WTC11 (cell line): ENCODE results near the gene RRP1. TPM values are rescaled to one million over a fixed set of nuclear protein-coding genes. Genes with fewer than 3 reads are reported as not detected.

ENCODE experiments used
- ATAC-seq: fragments of 200-7000 bp; cut with Tn5 transposase; 2 replicates; pipeline ENCODE4 v1.10.0; 2021; ENCODE audit warnings: mild to moderate bottlenecking, moderate library complexity
- CTCF ChIA-PET: fragments of 300-600 bp; sonication (Branson Sonifier 250); formaldehyde crosslinking; loops from one replicate; lab custom pipeline; 2021; ENCODE audit warnings: antibody characterized with exemption; lab: Charles Lee
- POLR2A ChIA-PET: fragments of 350-600 bp; sonication (Branson Sonifier 250); formaldehyde crosslinking; loops from one replicate; lab custom pipeline; 2021; ENCODE audit warnings: antibody characterized with exemption; lab: Charles Lee
- DNase-seq: peaks from one replicate; pipeline ENCODE4 v3.0.0; 2021; ENCODE audit warnings: low spot score
- H3K27ac Mint-ChIP-seq: 2 replicates; pipeline ENCODE4 v1.8.0; 2021; ENCODE audit warnings: mixed read lengths
- H3K27me3 Mint-ChIP-seq: 2 replicates; pipeline ENCODE4 v1.8.0; 2021; ENCODE audit warnings: low read depth, mild to moderate bottlenecking, moderate library complexity, mixed read lengths
- H3K36me3 Mint-ChIP-seq: 2 replicates; pipeline ENCODE4 v1.8.0; 2021; ENCODE audit warnings: mixed read lengths
- H3K4me1 Mint-ChIP-seq: 2 replicates; pipeline ENCODE4 v1.8.0; 2022; ENCODE audit warnings: mixed read lengths
- H3K4me3 Mint-ChIP-seq: 2 replicates; pipeline ENCODE4 v1.8.0; 2021; ENCODE audit warnings: mild to moderate bottlenecking, moderate library complexity, mixed read lengths
- H3K9me3 Mint-ChIP-seq: 2 replicates; pipeline ENCODE4 v1.8.0; 2021; ENCODE audit warnings: mixed read lengths
- ATF1 ChIP-seq: sonication (generic); formaldehyde crosslinking; IDR thresholded peaks from 2 replicates; pipeline ENCODE4 v1.8.1; 2023; ENCODE audit warnings: mild to moderate bottlenecking, moderate library complexity, missing genetic modification reagents
- ELF4 ChIP-seq: sonication (generic); formaldehyde crosslinking; IDR thresholded peaks from 2 replicates; pipeline ENCODE4 v1.8.1; 2022; ENCODE audit warnings: low read depth, mild to moderate bottlenecking, moderate library complexity, missing genetic modification reagents
- ERG ChIP-seq: fragments of 250-450 bp; sonication (Bioruptor Pico); IDR thresholded peaks from 2 replicates; pipeline ENCODE4 v1.8.0; 2021; ENCODE audit warnings: mild to moderate bottlenecking
- ESRRA ChIP-seq: sonication (generic); formaldehyde crosslinking; IDR thresholded peaks from 2 replicates; pipeline ENCODE4 v1.8.1; 2022; ENCODE audit warnings: mild to moderate bottlenecking, missing genetic modification reagents, borderline replicate concordance
- FOXJ3 ChIP-seq: sonication (generic); formaldehyde crosslinking; IDR thresholded peaks from 2 replicates; pipeline ENCODE4 v1.9.0; 2021; ENCODE audit warnings: missing genetic modification reagents, mild to moderate bottlenecking, borderline replicate concordance
- KAT7 ChIP-seq: sonication (generic); formaldehyde crosslinking; IDR thresholded peaks from 2 replicates; pipeline ENCODE4 v1.8.1; 2023; ENCODE audit warnings: missing genetic modification reagents, mild to moderate bottlenecking, borderline replicate concordance
- MYBL2 ChIP-seq: sonication (generic); formaldehyde crosslinking; IDR thresholded peaks from 2 replicates; pipeline ENCODE4 v1.8.1; 2023; ENCODE audit warnings: mild to moderate bottlenecking, moderate library complexity, missing genetic modification reagents
- NR2C2 ChIP-seq: sonication (generic); formaldehyde crosslinking; IDR thresholded peaks from 2 replicates; pipeline ENCODE4 v1.8.0; 2022; ENCODE audit warnings: mild to moderate bottlenecking, missing genetic modification reagents
- PRRX2 ChIP-seq: fragments of 250-450 bp; sonication (Bioruptor Pico); IDR thresholded peaks from 2 replicates; pipeline ENCODE4 v1.8.0; 2021; ENCODE audit warnings: mild to moderate bottlenecking
- RELA ChIP-seq: sonication (generic); formaldehyde crosslinking; IDR thresholded peaks from 2 replicates; pipeline ENCODE4 v1.8.1; 2022; ENCODE audit warnings: missing genetic modification reagents, mild to moderate bottlenecking, borderline replicate concordance
- SMAD4 ChIP-seq: sonication (generic); formaldehyde crosslinking; IDR thresholded peaks from 2 replicates; pipeline ENCODE4 v1.8.0; 2022; ENCODE audit warnings: mild to moderate bottlenecking, missing genetic modification reagents
- TEAD1 ChIP-seq: sonication (generic); formaldehyde crosslinking; IDR thresholded peaks from 2 replicates; pipeline ENCODE4 v1.8.0; 2022; ENCODE audit warnings: mild to moderate bottlenecking, missing genetic modification reagents
- ZBTB21 ChIP-seq: sonication (generic); formaldehyde crosslinking; IDR thresholded peaks from 2 replicates; pipeline ENCODE4 v1.8.1; 2023; ENCODE audit warnings: mild to moderate bottlenecking, missing genetic modification reagents, borderline replicate concordance
- ZBTB43 ChIP-seq: sonication (generic); formaldehyde crosslinking; IDR thresholded peaks from 2 replicates; pipeline ENCODE4 v1.8.1; 2023; ENCODE audit warnings: mild to moderate bottlenecking, missing genetic modification reagents
- ZNF396 ChIP-seq: fragments of 250-450 bp; sonication (Bioruptor Pico); IDR thresholded peaks from 2 replicates; pipeline ENCODE4 v1.8.0; 2021; ENCODE audit warnings: mild to moderate bottlenecking, moderate library complexity, borderline replicate concordance
- ZNF671 ChIP-seq: fragments of 250-450 bp; sonication (Bioruptor Pico); IDR thresholded peaks from 2 replicates; pipeline ENCODE4 v1.8.0; 2021; ENCODE audit warnings: mild to moderate bottlenecking
- total RNA-seq: library from RNA; stranded (reverse); gene quantifications from 3 replicates; pipeline ENCODE4 v1.2.3, GENCODE V29; 2021

The RRP1 gene
- total RNA-seq, 1 experiment from 2014 or later = 53.0 TPM

- H3K27ac Mint-ChIP-seq = no peak overlapping the region
These were observed 60.3 kb downstream of the RRP1 start for GRCh38 chr21:43849532-43850299.

GRCh38 chr21:43850728-43851295 is 61.4 kb downstream of the RRP1 start:
- no peaks in the 10 kb centered on the region for H3K36me3 Mint-ChIP-seq
- TF ChIP-seq TEAD1 (CRISPR knock-in tag) (no peak), ESRRA (CRISPR knock-in tag) (no peak), SMAD4 (CRISPR knock-in tag) (no peak), ATF1 (CRISPR knock-in tag) (no peak), ZBTB43 (no peak), MYBL2 (CRISPR knock-in tag) (no peak), ERG (CRISPR knock-in tag) (no peak), PRRX2 (CRISPR knock-in tag) (no peak), NR2C2 (CRISPR knock-in tag) (no peak)
- no peak for ATAC-seq
- H3K27ac Mint-ChIP-seq = no peak overlapping the region
- H3K27me3 Mint-ChIP-seq = no peaks in the 10 kb centered on the region; the same call in 1 of the 2 replicates
- no peak overlapping the region for H3K4me3 Mint-ChIP-seq
- no peak for DNase-seq
- POLR2A ChIA-PET = no interaction called here
- H3K9me3 Mint-ChIP-seq = peaks cover 5% of the 10 kb centered on the region; the same call in 1 of the 2 replicates
- CTCF ChIA-PET = no interaction called here
- no peaks in the 10 kb centered on the region for H3K4me1 Mint-ChIP-seq

More at GRCh38 chr21:43849532-43850299, 60.3 kb downstream of the RRP1 start:
- H3K36me3 Mint-ChIP-seq = no peaks in the 10 kb centered on the region
- TF ChIP-seq RELA (CRISPR knock-in tag) (no peak), FOXJ3 (CRISPR knock-in tag) (no peak), ELF4 (CRISPR knock-in tag) (no peak)
- no peak for DNase-seq
- H3K4me1 Mint-ChIP-seq = no peaks in the 10 kb centered on the region
- H3K27me3 Mint-ChIP-seq = no peaks in the 10 kb centered on the region; the same call in 1 of the 2 replicates
- no peak for ATAC-seq
- ChIA-PET POLR2A (no interaction called here), CTCF (interaction anchor here (0.8 to 1.3 kb wide), 2 partner anchors 14 to 33 kb away, joined by 3 read pairs; no protein-coding TSS in a partner anchor)
- H3K9me3 Mint-ChIP-seq = peaks cover 7% of the 10 kb centered on the region
- no peak overlapping the region for H3K4me3 Mint-ChIP-seq

- Mint-ChIP-seq H3K27ac (no peak overlapping the region), H3K4me1 (no peaks in the 10 kb centered on the region), H3K27me3 (no peaks in the 10 kb centered on the region; the same call in 1 of the 2 replicates), H3K9me3 (peaks cover 5% of the 10 kb centered on the region; the same call in 1 of the 2 replicates), H3K4me3 (no peak overlapping the region), H3K36me3 (no peaks in the 10 kb centered on the region)
- ATAC-seq = no peak
- no peak for DNase-seq
- TF ChIP-seq TEAD1 (CRISPR knock-in tag) (no peak), ATF1 (CRISPR knock-in tag) (no peak), ZNF396 (CRISPR knock-in tag) (no peak), ZNF671 (no peak), ZBTB21 (CRISPR knock-in tag) (no peak), ZBTB43 (no peak), KAT7 (no peak)
- ChIA-PET POLR2A (no interaction called here), CTCF (no interaction called here)
These were observed 62.2 kb downstream of the RRP1 start for GRCh38 chr21:43851593-43851992.
